HepG2 (cell line): ENCODE data around the gene USP5. TPM values are rescaled to one million over a fixed set of nuclear protein-coding genes. Genes with fewer than 3 reads are reported as not detected.

Source experiments
- AGO2 ChIP-seq: fragments of 200-400 bp; formaldehyde crosslinking; optimal IDR thresholded peaks from 2 replicates; pipeline ENCODE3; 2017; ENCODE audit warnings: mild to moderate bottlenecking, low read depth, low read length, moderate library complexity
- CENPT ChIP-seq: sonication (generic); formaldehyde crosslinking; IDR thresholded peaks from 2 replicates; pipeline ENCODE4 v1.8.0; 2022; ENCODE audit warnings: low read depth, mild to moderate bottlenecking, moderate library complexity, missing genetic modification reagents
- GABPA ChIP-seq, 2 experiments: IDR thresholded peaks; 2 replicates each; pipeline ENCODE4 v1.6.1; 2011 to 2016; ENCODE audit warnings: low read depth in 2 of 2, low read length in 1 of 2, missing biosample characterization in 1 of 2, missing genetic modification characterization in 1 of 2
- HMG20A ChIP-seq: IDR thresholded peaks from 2 replicates; pipeline ENCODE4 v1.6.1; 2016; ENCODE audit warnings: borderline replicate concordance
- HNRNPH1 ChIP-seq: fragments of 200-400 bp; formaldehyde crosslinking; optimal IDR thresholded peaks from 2 replicates; pipeline ENCODE3; 2017; ENCODE audit warnings: mild to moderate bottlenecking, low read depth, low read length
- JARID2 ChIP-seq: sonication (generic); formaldehyde crosslinking; IDR thresholded peaks from 2 replicates; pipeline ENCODE4 v1.8.1; 2023; ENCODE audit warnings: missing genetic modification reagents, inconsistent platforms; ENCODE audit not compliant: insufficient replicate concordance
- KDM4B ChIP-seq: sonication (generic); formaldehyde crosslinking; IDR thresholded peaks from 2 replicates; pipeline ENCODE4 v1.4.0; 2020; ENCODE audit warnings: missing genetic modification reagents
- NFYB ChIP-seq: sonication (generic); formaldehyde crosslinking; IDR thresholded peaks from 2 replicates; pipeline ENCODE4 v1.4.0; 2020; ENCODE audit warnings: missing genetic modification reagents
- SP2 ChIP-seq: sonication (generic); formaldehyde crosslinking; IDR thresholded peaks from 2 replicates; pipeline ENCODE4 v1.5.1; 2020; ENCODE audit warnings: mild to moderate bottlenecking, missing genetic modification reagents
- ZNF138 ChIP-seq: sonication (generic); formaldehyde crosslinking; IDR thresholded peaks from 2 replicates; pipeline ENCODE4 v1.5.0; 2020; ENCODE audit warnings: mild to moderate bottlenecking, low read depth, missing genetic modification reagents
- ZNF746 ChIP-seq: sonication (generic); formaldehyde crosslinking; IDR thresholded peaks from 2 replicates; pipeline ENCODE4 v1.8.0; 2022; ENCODE audit warnings: mild to moderate bottlenecking, missing genetic modification reagents
- ZNF768 ChIP-seq: sonication (generic); formaldehyde crosslinking; IDR thresholded peaks from 2 replicates; pipeline ENCODE4 v1.4.0; 2020; ENCODE audit warnings: missing genetic modification reagents
- ZNF781 ChIP-seq: sonication (generic); formaldehyde crosslinking; IDR thresholded peaks from 2 replicates; pipeline ENCODE4 v1.5.1; 2020; ENCODE audit warnings: borderline replicate concordance, mild to moderate bottlenecking, missing genetic modification reagents; ENCODE audit errors: not compliant biosample characterization
- ZNF788 ChIP-seq: sonication (generic); formaldehyde crosslinking; IDR thresholded peaks from 2 replicates; pipeline ENCODE4 v1.5.0; 2020; ENCODE audit warnings: mild to moderate bottlenecking, missing genetic modification reagents, borderline replicate concordance
- polyA plus RNA-seq, 8 experiments: library from polyadenylated mRNA; depleted of rRNA in 3 of 8; stranded (reverse) in 7 of 8; unstranded in 1 of 8; fragments of >200 nt; fragmentation: Illumina TruSeq in 4 of 8; extraction: Trizol in 4 of 8; gene quantifications; 2 replicates each; pipeline versions ENCODE4 v1.2.1 to v1.2.3, GENCODE V29; 2011 to 2016; ENCODE audit warnings: low read depth in 4 of 8, missing spikeins in 1 of 8, mixed read lengths in 1 of 8; ENCODE audit not compliant: insufficient read depth in 1 of 8
- total RNA-seq, 5 experiments: library from RNA; depleted of rRNA; stranded (reverse); fragments of >200 nt; fragmentation: Illumina TruSeq; extraction: Trizol; gene quantifications; 2 replicates each; pipeline ENCODE4 v1.2.3, GENCODE V29; 2016; ENCODE audit warnings: low read depth in 1 of 5
- TF ChIP-seq, protein P1 (sequence below): sonication (generic); formaldehyde crosslinking; IDR thresholded peaks from 2 replicates; pipeline ENCODE4 v1.8.0; 2022; ENCODE audit warnings: low read depth, missing genetic modification reagents
- TF ChIP-seq, protein P2 (sequence below): IDR thresholded peaks from 2 replicates; pipeline ENCODE4 v1.6.1; 2016; ENCODE audit warnings: control low read depth
- TF ChIP-seq, protein P3 (sequence below): sonication (generic); formaldehyde crosslinking; conservative IDR thresholded peaks from 2 replicates; pipeline ENCODE4 v1.4.0; 2020; ENCODE audit warnings: missing genetic modification reagents
- TF ChIP-seq, protein P4 (sequence below): sonication (generic); formaldehyde crosslinking; IDR thresholded peaks from 2 replicates; pipeline ENCODE4 v1.5.0; 2020; ENCODE audit warnings: mild to moderate bottlenecking, missing genetic modification reagents
- TF ChIP-seq, protein P5 (sequence below): sonication (generic); formaldehyde crosslinking; IDR thresholded peaks from 2 replicates; pipeline ENCODE4 v1.8.0; 2022; ENCODE audit warnings: mild to moderate bottlenecking, missing genetic modification reagents, moderate library complexity
- TF ChIP-seq, protein P6 (sequence below): sonication (generic); formaldehyde crosslinking; IDR thresholded peaks from 2 replicates; pipeline ENCODE4 v1.4.0; 2020; ENCODE audit warnings: missing genetic modification reagents, borderline replicate concordance

USP5 gene
- total and polyA plus RNA-seq, 2 of the 13 experiments (the other 11 are each of a cell fraction or from before 2014, with no cell fraction given) = 39.6 to 56.0 TPM

DNA sequence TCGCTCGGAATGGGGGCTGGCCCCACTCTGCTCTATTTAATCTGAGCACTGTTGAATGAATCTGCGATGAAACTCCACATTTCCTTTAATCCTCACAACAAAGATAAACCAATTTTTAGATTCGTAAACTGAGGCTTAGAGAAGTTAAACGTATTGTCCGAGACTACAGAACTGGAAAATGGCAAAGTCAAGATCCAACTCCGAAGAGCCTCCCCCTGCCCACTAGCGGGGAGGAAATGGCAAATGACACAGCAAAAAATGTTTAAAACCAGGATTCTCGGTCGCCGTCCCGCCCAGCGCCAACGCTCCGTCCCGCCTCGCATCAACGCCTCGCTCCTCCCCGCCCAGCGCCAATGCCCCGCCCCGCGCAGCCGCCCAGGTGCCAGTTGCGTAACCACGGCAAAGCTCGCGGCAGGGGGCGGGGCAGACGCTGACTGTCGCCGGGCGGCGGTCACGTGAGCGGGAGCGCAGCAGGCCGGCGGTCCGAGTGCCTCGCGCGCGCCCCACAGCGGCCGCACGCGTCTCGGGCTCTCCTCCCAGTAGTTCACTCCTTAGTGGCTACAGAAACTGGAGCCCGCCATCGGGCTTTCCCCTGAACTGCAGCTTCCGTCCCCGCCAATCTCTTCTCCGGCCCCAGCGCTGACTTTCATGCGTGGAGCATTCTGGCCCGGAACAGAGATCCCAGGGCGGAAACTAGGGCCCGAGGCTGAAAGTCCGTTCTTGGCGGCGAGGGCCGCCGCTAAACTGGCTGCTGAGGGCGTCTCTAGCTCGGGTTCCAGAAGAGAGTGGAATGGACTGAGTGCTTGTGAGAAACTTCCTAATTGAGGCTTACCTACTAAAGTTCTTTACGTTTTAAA is 39.1 kb downstream of the USP5 start (continued):
- TF ChIP-seq ZNF746 (CRISPR knock-in tag) (no peak), HNRNPH1 (no peak), KDM4B (no peak; the same call in 1 of the 2 replicates), AGO2 (peak; percentile 81), NFYB (no peak), ZNF781 (CRISPR knock-in tag) (no peak), ZNF768 (CRISPR knock-in tag) (peak; percentile 53; the same call in 1 of the 2 replicates), GABPA (IDR thresholded peaks at IDR 0.05; ENCODE audit: low read depth, low read length) (no peak), GABPA (CRISPR knock-in tag; IDR thresholded peaks at IDR 0.05; ENCODE audit: low read depth) (no peak), ZNF138 (0 out of 2 replicates have a peak, but pooled peaks have one; percentile 50), SP2 (CRISPR knock-in tag) (peak; percentile 48; the same call in 1 of the 2 replicates), ZNF788 (CRISPR knock-in tag) (peak; percentile 99), CENPT (no peak), JARID2 (CRISPR knock-in tag) (no peak), HMG20A (no peak)
- TF ChIP-seq, protein P1, sequence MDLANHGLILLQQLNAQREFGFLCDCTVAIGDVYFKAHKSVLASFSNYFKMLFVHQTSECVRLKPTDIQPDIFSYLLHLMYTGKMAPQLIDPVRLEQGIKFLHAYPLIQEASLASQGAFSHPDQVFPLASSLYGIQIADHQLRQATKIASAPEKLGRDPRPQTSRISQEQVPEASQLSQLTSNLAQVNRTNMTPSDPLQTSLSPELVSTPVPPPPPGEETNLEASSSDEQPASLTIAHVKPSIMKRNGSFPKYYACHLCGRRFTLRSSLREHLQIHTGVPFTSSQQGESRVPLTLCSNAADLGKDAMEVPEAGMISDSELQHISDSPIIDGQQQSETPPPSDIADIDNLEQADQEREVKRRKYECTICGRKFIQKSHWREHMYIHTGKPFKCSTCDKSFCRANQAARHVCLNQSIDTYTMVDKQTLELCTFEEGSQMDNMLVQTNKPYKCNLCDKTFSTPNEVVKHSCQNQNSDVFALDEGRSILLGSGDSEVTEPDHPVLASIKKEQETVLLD (CRISPR knock-in tag) = peak; percentile 79; the same call in 1 of the 2 replicates
- TF ChIP-seq, protein P2, sequence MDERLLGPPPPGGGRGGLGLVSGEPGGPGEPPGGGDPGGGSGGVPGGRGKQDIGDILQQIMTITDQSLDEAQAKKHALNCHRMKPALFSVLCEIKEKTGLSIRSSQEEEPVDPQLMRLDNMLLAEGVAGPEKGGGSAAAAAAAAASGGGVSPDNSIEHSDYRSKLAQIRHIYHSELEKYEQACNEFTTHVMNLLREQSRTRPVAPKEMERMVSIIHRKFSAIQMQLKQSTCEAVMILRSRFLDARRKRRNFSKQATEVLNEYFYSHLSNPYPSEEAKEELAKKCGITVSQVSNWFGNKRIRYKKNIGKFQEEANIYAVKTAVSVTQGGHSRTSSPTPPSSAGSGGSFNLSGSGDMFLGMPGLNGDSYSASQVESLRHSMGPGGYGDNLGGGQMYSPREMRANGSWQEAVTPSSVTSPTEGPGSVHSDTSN (CRISPR knock-in tag) = no peak
- TF ChIP-seq, protein P3, sequence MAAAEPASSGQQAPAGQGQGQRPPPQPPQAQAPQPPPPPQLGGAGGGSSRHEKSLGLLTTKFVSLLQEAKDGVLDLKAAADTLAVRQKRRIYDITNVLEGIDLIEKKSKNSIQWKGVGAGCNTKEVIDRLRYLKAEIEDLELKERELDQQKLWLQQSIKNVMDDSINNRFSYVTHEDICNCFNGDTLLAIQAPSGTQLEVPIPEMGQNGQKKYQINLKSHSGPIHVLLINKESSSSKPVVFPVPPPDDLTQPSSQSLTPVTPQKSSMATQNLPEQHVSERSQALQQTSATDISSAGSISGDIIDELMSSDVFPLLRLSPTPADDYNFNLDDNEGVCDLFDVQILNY (CRISPR knock-in tag) = peak; percentile 85; the same call in 1 of the 2 replicates
- TF ChIP-seq, protein P4, sequence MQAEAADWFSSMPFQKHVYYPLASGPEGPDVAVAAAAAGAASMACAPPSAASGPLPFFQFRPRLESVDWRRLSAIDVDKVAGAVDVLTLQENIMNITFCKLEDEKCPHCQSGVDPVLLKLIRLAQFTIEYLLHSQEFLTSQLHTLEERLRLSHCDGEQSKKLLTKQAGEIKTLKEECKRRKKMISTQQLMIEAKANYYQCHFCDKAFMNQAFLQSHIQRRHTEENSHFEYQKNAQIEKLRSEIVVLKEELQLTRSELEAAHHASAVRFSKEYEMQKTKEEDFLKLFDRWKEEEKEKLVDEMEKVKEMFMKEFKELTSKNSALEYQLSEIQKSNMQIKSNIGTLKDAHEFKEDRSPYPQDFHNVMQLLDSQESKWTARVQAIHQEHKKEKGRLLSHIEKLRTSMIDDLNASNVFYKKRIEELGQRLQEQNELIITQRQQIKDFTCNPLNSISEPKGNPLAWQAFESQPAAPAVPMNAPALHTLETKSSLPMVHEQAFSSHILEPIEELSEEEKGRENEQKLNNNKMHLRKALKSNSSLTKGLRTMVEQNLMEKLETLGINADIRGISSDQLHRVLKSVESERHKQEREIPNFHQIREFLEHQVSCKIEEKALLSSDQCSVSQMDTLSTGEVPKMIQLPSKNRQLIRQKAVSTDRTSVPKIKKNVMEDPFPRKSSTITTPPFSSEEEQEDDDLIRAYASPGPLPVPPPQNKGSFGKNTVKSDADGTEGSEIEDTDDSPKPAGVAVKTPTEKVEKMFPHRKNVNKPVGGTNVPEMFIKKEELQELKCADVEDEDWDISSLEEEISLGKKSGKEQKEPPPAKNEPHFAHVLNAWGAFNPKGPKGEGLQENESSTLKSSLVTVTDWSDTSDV (CRISPR knock-in tag) = no peak
- TF ChIP-seq, protein P5, sequence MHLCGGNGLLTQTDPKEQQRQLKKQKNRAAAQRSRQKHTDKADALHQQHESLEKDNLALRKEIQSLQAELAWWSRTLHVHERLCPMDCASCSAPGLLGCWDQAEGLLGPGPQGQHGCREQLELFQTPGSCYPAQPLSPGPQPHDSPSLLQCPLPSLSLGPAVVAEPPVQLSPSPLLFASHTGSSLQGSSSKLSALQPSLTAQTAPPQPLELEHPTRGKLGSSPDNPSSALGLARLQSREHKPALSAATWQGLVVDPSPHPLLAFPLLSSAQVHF = peak; percentile 76; the same call in 1 of the 2 replicates
- TF ChIP-seq, protein P6, sequence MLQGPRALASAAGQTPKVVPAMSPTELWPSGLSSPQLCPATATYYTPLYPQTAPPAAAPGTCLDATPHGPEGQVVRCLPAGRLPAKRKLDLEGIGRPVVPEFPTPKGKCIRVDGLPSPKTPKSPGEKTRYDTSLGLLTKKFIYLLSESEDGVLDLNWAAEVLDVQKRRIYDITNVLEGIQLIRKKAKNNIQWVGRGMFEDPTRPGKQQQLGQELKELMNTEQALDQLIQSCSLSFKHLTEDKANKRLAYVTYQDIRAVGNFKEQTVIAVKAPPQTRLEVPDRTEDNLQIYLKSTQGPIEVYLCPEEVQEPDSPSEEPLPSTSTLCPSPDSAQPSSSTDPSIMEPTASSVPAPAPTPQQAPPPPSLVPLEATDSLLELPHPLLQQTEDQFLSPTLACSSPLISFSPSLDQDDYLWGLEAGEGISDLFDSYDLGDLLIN (CRISPR knock-in tag) = peak; percentile 48; the same call in 1 of the 2 replicates
